ENCODE data around the gene ACSL1.

DNA sequence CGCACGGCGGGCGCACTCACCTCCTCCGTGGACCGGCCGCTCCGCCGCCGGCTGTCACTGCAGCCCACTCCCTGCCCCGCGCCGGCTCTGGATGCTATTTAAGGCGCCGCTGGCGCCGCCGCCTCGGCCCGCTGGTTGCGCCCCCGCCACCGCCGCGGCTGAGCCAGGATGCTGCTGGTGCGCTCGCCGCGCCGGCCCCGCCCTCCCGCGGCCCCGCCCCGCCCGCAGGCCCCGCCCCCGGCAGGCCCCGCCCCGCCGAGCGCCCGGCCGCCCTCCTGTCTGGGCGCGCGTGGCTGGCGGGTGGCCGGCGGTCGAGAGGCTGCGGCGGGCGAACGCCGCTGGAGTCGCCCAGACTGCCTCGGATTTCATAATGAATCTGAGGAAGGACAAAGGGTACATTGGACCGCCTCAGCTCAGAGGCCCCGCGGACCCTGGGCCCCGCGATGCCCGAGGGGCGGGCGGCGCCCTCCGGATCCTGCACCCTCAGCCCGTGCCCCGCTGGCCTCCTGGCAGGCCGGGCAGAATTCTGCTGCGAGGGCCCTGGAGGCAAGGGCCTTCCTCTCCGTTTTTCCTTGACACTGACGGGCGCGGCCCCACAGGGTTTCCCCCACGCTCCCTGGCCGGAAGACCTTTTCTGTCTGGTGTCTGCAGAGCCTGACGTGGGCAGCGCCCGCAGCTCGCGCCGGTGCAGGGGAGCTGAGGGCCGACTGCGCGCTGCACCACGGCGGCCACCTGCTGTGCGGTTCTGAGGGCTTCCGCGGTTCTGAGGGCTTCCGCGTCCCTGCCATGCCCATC lies at the start of gene ACSL1:
- TF ChIP-seq KAT7 (CRISPR knock-in tag; IDR thresholded peaks at IDR 0.05; ENCODE audit: borderline replicate concordance), result no peak
- TF ChIP-seq NR2F6 (CRISPR knock-in tag; IDR thresholded peaks at IDR 0.05), result no peak
- TF ChIP-seq CREB1 (IDR thresholded peaks at IDR 0.05), result no peak
- TF ChIP-seq CREB1 (CRISPR knock-in tag; IDR thresholded peaks at IDR 0.05), result no peak
- no peak for TF ChIP-seq CHCHD3 (CRISPR knock-in tag; IDR thresholded peaks at IDR 0.05)
- TF ChIP-seq, protein P1, sequence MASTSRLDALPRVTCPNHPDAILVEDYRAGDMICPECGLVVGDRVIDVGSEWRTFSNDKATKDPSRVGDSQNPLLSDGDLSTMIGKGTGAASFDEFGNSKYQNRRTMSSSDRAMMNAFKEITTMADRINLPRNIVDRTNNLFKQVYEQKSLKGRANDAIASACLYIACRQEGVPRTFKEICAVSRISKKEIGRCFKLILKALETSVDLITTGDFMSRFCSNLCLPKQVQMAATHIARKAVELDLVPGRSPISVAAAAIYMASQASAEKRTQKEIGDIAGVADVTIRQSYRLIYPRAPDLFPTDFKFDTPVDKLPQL (IDR thresholded peaks at IDR 0.05; ENCODE audit: extremely low read depth, insufficient read length), result no peak
- TF ChIP-seq HIVEP1 (CRISPR knock-in tag; IDR thresholded peaks at IDR 0.05), result no peak
- TF ChIP-seq POU5F1 (IDR thresholded peaks at IDR 0.05; ENCODE audit: borderline replicate concordance, low read depth, low read length, partially characterized antibody), result no peak
- TF ChIP-seq KAT8 (IDR thresholded peaks at IDR 0.05; ENCODE audit: low read depth), result no peak
- no peak for TF ChIP-seq ELK1 (CRISPR knock-in tag; IDR thresholded peaks at IDR 0.05)

Measured in K562 (cell line).